HG02981 (cell line): ENCODE data around the gene CRYBG1.

Experiments used
- ATAC-seq: cut with Tn5 transposase; IDR thresholded peaks from one replicate; pipeline ENCODE4 v1.9.1; 2021; ENCODE audit warnings: mild to moderate bottlenecking, moderate library complexity; ENCODE audit not compliant: unreplicated experiment

Gene CRYBG1

GRCh38 chr6:106456756-106457155 lies 96.2 kb downstream of the CRYBG1 start:
- no peak for ATAC-seq

- ATAC-seq, result no peak
Observed at GRCh38 chr6:106458021-106458986, 97.8 kb downstream of the CRYBG1 start.

- no peak for ATAC-seq
Observed at GRCh38 chr6:106460481-106460880, 100.0 kb downstream of the CRYBG1 start.

- ATAC-seq, result no peak
Observed at GRCh38 chr6:106461084-106461483, 100.6 kb downstream of the CRYBG1 start.

GRCh38 chr6:106462923-106463557 lies 102.5 kb downstream of the CRYBG1 start:
- no peak for ATAC-seq

- no peak for ATAC-seq
Observed at GRCh38 chr6:106466211-106466610, 105.7 kb downstream of the CRYBG1 start.

GRCh38 chr6:106468935-106469334 lies 108.4 kb downstream of the CRYBG1 start:
- no peak for ATAC-seq

- no peak for ATAC-seq
Observed at GRCh38 chr6:106469882-106470281, 109.4 kb downstream of the CRYBG1 start.

- ATAC-seq, result no peak
Observed at GRCh38 chr6:106470316-106470715, 109.8 kb downstream of the CRYBG1 start.

GRCh38 chr6:106470811-106471210 lies 110.3 kb downstream of the CRYBG1 start:
- no peak for ATAC-seq

GRCh38 chr6:106473812-106474211 lies 113.3 kb downstream of the CRYBG1 start:
- ATAC-seq, result no peak

- ATAC-seq, result no peak
Observed at GRCh38 chr6:106474466-106474865, 113.9 kb downstream of the CRYBG1 start.

- no peak for ATAC-seq
Observed at GRCh38 chr6:106475284-106475683, 114.8 kb downstream of the CRYBG1 start.

GRCh38 chr6:106476331-106477105 lies 116.0 kb downstream of the CRYBG1 start:
- no peak for ATAC-seq

- ATAC-seq, result no peak
Observed at GRCh38 chr6:106477146-106477545, 116.6 kb downstream of the CRYBG1 start.

GRCh38 chr6:106477790-106478189 lies 117.3 kb downstream of the CRYBG1 start:
- no peak for ATAC-seq

- no peak for ATAC-seq
Observed at GRCh38 chr6:106486236-106486635, 125.7 kb downstream of the CRYBG1 start.

GRCh38 chr6:106488494-106489370 lies 128.2 kb downstream of the CRYBG1 start:
- ATAC-seq, result no peak

GRCh38 chr6:106490030-106490429 lies 129.5 kb downstream of the CRYBG1 start:
- no peak for ATAC-seq

GRCh38 chr6:106490436-106490835 lies 129.9 kb downstream of the CRYBG1 start:
- no peak for ATAC-seq
